ENCODE measurements around the gene CTSE. TPM values are rescaled to one million over a fixed set of nuclear protein-coding genes. Genes with fewer than 3 reads are reported as not detected.

Gene CTSE
- polyA plus RNA-seq, 1 donor (not counting 4 experiments of a cell fraction or from before 2014, with no cell fraction given), result 0.33 TPM

DNA sequence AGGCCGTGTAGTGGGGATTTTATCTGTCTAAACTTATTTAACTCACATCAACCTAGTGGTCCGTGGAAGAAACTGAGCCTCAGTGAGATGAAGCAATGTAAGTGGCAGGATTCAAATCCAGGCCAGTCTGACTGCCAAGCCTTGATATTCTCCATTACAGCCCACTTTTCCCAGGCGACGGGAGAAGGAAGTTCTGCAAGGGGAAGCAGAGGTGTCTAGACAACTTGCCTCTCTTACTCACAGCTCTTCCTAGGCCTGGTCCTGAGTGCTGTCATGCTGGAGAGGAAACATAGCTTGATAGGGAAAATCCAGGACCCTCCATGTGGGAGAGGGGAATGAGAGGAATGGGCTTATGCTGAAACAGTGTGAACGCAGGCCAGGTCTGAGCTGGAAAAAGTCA, 9.1 kb downstream of the CTSE start:
- no peaks in the 10 kb centered on the region for H3K9me3 ChIP-seq (ENCODE audit: control insufficient read depth, low read depth, low read length)
- no peak overlapping the region for H2AFZ ChIP-seq (ENCODE audit: control insufficient read depth, low read length)
- H4K20me1 ChIP-seq (ENCODE audit: control insufficient read depth, extremely low read depth, insufficient read depth, low read length), result no peaks in the 10 kb centered on the region
- H3K79me2 ChIP-seq (ENCODE audit: control insufficient read depth, insufficient read depth, low read length), result no peaks in the 10 kb centered on the region
- no peaks in the 10 kb centered on the region for H3K27me3 ChIP-seq (ENCODE audit: control insufficient read depth, extremely low read depth, insufficient read depth, low read length)
- DNase-seq (ENCODE audit: low read depth, low spot score) (no peak), FAIRE-seq (no peak)
- H3K4me1 ChIP-seq (ENCODE audit: control insufficient read depth, extremely low read depth, insufficient read depth, low read length), result no peaks in the 10 kb centered on the region
- dilution Hi-C loops (cut with MboI; ENCODE audit: extremely low pct_ligation_motif_present, low sequenced_read_pairs), result no loop called here
- no peaks in the 10 kb centered on the region for H3K36me3 ChIP-seq (ENCODE audit: control insufficient read depth in 2 of 2, extremely low read depth in 1 of 2, insufficient read depth in 2 of 2, low read length in 2 of 2)
- TF ChIP-seq EZH2 (IDR thresholded peaks at IDR 0.05; ENCODE audit: low read length), result no peak
- TF ChIP-seq, protein P1, sequence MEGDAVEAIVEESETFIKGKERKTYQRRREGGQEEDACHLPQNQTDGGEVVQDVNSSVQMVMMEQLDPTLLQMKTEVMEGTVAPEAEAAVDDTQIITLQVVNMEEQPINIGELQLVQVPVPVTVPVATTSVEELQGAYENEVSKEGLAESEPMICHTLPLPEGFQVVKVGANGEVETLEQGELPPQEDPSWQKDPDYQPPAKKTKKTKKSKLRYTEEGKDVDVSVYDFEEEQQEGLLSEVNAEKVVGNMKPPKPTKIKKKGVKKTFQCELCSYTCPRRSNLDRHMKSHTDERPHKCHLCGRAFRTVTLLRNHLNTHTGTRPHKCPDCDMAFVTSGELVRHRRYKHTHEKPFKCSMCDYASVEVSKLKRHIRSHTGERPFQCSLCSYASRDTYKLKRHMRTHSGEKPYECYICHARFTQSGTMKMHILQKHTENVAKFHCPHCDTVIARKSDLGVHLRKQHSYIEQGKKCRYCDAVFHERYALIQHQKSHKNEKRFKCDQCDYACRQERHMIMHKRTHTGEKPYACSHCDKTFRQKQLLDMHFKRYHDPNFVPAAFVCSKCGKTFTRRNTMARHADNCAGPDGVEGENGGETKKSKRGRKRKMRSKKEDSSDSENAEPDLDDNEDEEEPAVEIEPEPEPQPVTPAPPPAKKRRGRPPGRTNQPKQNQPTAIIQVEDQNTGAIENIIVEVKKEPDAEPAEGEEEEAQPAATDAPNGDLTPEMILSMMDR (optimal IDR thresholded peaks at IDR 0.05 in 1 of 3, IDR thresholded peaks at IDR 0.05 in 1 of 3, conservative IDR thresholded peaks at IDR 0.05 in 1 of 3; ENCODE audit: extremely low read depth in 1 of 3, insufficient read depth in 2 of 3, low read length in 3 of 3), result no peak
- no peaks in the 10 kb centered on the region for H3K9me1 ChIP-seq (ENCODE audit: control insufficient read depth, extremely low read depth, insufficient read depth, low read length)
- no peak overlapping the region for H3K27ac ChIP-seq (ENCODE audit: control insufficient read depth, insufficient read depth, low read length)
- H3K9ac ChIP-seq (ENCODE audit: control insufficient read depth, extremely low read depth, insufficient read depth, low read length), result no peak overlapping the region
- H3K4me3 ChIP-seq (ENCODE audit: control insufficient read depth in 2 of 3, extremely low read depth in 1 of 3, insufficient read depth in 2 of 3, low read depth in 1 of 3, low read length in 3 of 3), result no peak overlapping the region
- no peak overlapping the region for H3K4me2 ChIP-seq (ENCODE audit: control insufficient read depth, extremely low read depth, insufficient read depth, low read depth, low read length)

DNA sequence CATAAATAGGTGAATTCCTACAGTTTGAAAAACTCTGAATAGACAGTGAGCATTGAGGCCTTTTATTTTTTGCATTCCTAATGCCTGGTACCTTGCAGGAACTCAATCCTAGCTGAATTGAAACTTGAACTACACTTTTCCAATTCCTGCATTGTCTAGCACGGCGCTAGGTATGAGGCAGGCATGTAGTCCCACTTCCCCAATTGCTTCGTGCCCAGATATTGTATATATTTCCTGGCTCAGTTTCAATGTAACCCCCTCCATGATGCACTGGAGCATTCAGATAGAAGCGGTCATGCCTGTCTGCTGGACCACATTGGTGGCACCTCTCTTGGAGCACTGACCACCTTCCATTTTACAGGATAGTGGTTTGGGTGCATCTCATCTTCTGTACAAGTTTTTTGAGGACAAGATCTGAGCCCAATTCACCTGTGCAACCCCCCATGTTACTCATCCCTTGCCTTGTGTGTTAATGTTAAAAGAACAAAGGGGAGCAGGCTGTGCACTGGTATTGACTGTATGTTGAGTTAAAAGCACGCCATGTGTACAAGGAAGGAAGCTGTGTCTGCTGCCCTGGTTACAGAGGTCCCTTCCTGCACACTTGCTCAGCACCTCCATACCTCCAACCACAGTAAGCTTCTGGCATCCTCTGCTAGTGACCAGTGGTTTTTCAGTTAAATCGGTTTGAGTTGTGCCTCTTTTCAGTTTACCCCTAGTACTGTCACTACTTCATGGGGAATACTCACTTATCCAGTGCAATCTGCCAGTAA, 10.5 kb downstream of the CTSE start:
- Histone ChIP-seq H3K9me3 (ENCODE audit: control insufficient read depth, low read depth, low read length) (no peaks in the 10 kb centered on the region), H4K20me1 (ENCODE audit: control insufficient read depth, extremely low read depth, insufficient read depth, low read length) (no peaks in the 10 kb centered on the region), H3K79me2 (ENCODE audit: control insufficient read depth, insufficient read depth, low read length) (no peaks in the 10 kb centered on the region), H3K4me1 (ENCODE audit: control insufficient read depth, extremely low read depth, insufficient read depth, low read length) (no peaks in the 10 kb centered on the region), H3K9me1 (ENCODE audit: control insufficient read depth, extremely low read depth, insufficient read depth, low read length) (no peaks in the 10 kb centered on the region), H3K4me3 (ENCODE audit: control insufficient read depth in 2 of 3, extremely low read depth in 1 of 3, insufficient read depth in 2 of 3, low read depth in 1 of 3, low read length in 3 of 3) (no peak overlapping the region), H3K27ac (ENCODE audit: control insufficient read depth, insufficient read depth, low read length) (no peak overlapping the region), H3K36me3 (ENCODE audit: control insufficient read depth in 2 of 2, extremely low read depth in 1 of 2, insufficient read depth in 2 of 2, low read length in 2 of 2) (no peaks in the 10 kb centered on the region), H3K27me3 (ENCODE audit: control insufficient read depth, extremely low read depth, insufficient read depth, low read length) (no peaks in the 10 kb centered on the region), H3K9ac (ENCODE audit: control insufficient read depth, extremely low read depth, insufficient read depth, low read length) (no peak overlapping the region), H2AFZ (ENCODE audit: control insufficient read depth, low read length) (no peak overlapping the region), H3K4me2 (ENCODE audit: control insufficient read depth, extremely low read depth, insufficient read depth, low read depth, low read length) (no peak overlapping the region)
- dilution Hi-C loops (cut with MboI; ENCODE audit: extremely low pct_ligation_motif_present, low sequenced_read_pairs), result no loop called here
- no peak for TF ChIP-seq EZH2 (IDR thresholded peaks at IDR 0.05; ENCODE audit: low read length)
- TF ChIP-seq, protein P1 (optimal IDR thresholded peaks at IDR 0.05 in 1 of 3, IDR thresholded peaks at IDR 0.05 in 1 of 3, conservative IDR thresholded peaks at IDR 0.05 in 1 of 3; ENCODE audit: extremely low read depth in 1 of 3, insufficient read depth in 2 of 3, low read length in 3 of 3), result no peak
- FAIRE-seq, result no peak
- DNase-seq (ENCODE audit: low read depth, low spot score), result no peak
